ENCODE measurements around the gene HEXD.

Gene HEXD

DNA sequence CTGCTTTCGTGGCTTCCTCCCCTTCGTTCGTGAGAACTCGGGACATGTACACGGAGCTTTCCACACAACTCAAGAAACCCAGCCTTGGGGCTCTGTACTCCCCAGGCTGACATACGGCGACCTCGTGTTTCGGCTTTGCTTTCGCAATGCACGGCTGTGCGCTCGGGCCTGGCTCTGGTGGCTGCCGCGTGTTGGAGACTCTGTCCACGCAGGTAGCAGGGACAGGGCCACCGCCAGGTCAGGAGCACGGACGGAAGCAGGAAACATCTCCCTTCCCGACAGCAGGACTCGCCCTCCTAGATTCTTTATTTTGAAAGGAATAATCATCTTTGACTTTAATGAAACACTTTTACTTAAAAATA lies 29.2 kb upstream of the HEXD start:
- H3K27ac ChIP-seq (ENCODE audit: low read length): no peak overlapping the region
- no peak overlapping the region for H3K9ac ChIP-seq (ENCODE audit: low read length)
- H3K79me2 ChIP-seq (ENCODE audit: low read length): no peaks in the 10 kb centered on the region
- H3K9me3 ChIP-seq (replicated peaks; ENCODE audit: insufficient read depth, low read length): no peaks in the 10 kb centered on the region
- no peaks in the 10 kb centered on the region for H3F3A ChIP-seq (ENCODE audit: insufficient read depth, low read length)
- no peak overlapping the region for H2AFZ ChIP-seq (ENCODE audit: low read length)
- H3K4me2 ChIP-seq (ENCODE audit: low read depth, low read length): no peak overlapping the region
- no peak for DNase-seq
- TF ChIP-seq EZH2phosphoT487 (IDR thresholded peaks at IDR 0.05; ENCODE audit: low read length) (no peak), EZH2 (optimal IDR thresholded peaks at IDR 0.05; ENCODE audit: low read depth, low read length) (no peak)
- TF ChIP-seq, protein P1, sequence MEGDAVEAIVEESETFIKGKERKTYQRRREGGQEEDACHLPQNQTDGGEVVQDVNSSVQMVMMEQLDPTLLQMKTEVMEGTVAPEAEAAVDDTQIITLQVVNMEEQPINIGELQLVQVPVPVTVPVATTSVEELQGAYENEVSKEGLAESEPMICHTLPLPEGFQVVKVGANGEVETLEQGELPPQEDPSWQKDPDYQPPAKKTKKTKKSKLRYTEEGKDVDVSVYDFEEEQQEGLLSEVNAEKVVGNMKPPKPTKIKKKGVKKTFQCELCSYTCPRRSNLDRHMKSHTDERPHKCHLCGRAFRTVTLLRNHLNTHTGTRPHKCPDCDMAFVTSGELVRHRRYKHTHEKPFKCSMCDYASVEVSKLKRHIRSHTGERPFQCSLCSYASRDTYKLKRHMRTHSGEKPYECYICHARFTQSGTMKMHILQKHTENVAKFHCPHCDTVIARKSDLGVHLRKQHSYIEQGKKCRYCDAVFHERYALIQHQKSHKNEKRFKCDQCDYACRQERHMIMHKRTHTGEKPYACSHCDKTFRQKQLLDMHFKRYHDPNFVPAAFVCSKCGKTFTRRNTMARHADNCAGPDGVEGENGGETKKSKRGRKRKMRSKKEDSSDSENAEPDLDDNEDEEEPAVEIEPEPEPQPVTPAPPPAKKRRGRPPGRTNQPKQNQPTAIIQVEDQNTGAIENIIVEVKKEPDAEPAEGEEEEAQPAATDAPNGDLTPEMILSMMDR (IDR thresholded peaks at IDR 0.05; ENCODE audit: low read length): no peak
- H3K9me2 ChIP-seq (replicated peaks; ENCODE audit: insufficient read depth, low read length): no peaks in the 10 kb centered on the region
- no peaks in the 10 kb centered on the region for H3K27me3 ChIP-seq (replicated peaks; ENCODE audit: insufficient read depth, low read length)
- H3K36me3 ChIP-seq (replicated peaks; ENCODE audit: insufficient read depth, low read length): no peaks in the 10 kb centered on the region
- H4K20me1 ChIP-seq (ENCODE audit: insufficient read depth, low read length): no peaks in the 10 kb centered on the region
- no peak overlapping the region for H3K4me3 ChIP-seq (ENCODE audit: low read length)
- H3K4me1 ChIP-seq (ENCODE audit: low read length): no peaks in the 10 kb centered on the region

DNA sequence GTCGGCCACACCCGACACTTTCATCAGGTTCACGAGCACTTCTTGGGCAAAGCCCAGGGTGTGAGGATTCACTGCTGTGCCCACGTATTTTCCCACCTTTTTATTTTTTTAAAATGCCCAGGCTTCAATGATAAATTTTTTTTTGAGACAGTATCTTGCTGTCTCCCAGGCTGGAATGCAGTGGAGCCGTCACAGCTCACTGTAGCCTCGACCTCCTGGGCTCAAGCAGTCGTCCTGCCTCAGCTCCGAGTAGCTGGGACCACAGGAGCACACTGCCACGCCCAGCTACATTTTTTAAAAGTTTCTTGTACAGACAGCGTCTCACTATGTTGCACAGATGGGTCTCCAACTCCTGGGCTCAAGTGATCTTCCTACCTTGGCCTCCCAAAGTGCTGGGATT lies 28.8 kb upstream of the HEXD start:
- no peaks in the 10 kb centered on the region for H3K27me3 ChIP-seq (replicated peaks; ENCODE audit: insufficient read depth, low read length)
- H3K36me3 ChIP-seq (replicated peaks; ENCODE audit: insufficient read depth, low read length): no peaks in the 10 kb centered on the region
- no peaks in the 10 kb centered on the region for H3F3A ChIP-seq (ENCODE audit: insufficient read depth, low read length)
- no peak for DNase-seq
- H3K27ac ChIP-seq (ENCODE audit: low read length): no peak overlapping the region
- H3K4me1 ChIP-seq (ENCODE audit: low read length): no peaks in the 10 kb centered on the region
- H3K4me3 ChIP-seq (ENCODE audit: low read length): no peak overlapping the region
- no peak overlapping the region for H3K9ac ChIP-seq (ENCODE audit: low read length)
- H3K79me2 ChIP-seq (ENCODE audit: low read length): no peaks in the 10 kb centered on the region
- no peaks in the 10 kb centered on the region for H3K9me3 ChIP-seq (replicated peaks; ENCODE audit: insufficient read depth, low read length)
- H4K20me1 ChIP-seq (ENCODE audit: insufficient read depth, low read length): no peaks in the 10 kb centered on the region
- no peaks in the 10 kb centered on the region for H3K9me2 ChIP-seq (replicated peaks; ENCODE audit: insufficient read depth, low read length)
- H2AFZ ChIP-seq (ENCODE audit: low read length): no peak overlapping the region
- no peak overlapping the region for H3K4me2 ChIP-seq (ENCODE audit: low read depth, low read length)
- TF ChIP-seq EZH2 (optimal IDR thresholded peaks at IDR 0.05; ENCODE audit: low read depth, low read length): no peak
- no peak for TF ChIP-seq EZH2phosphoT487 (IDR thresholded peaks at IDR 0.05; ENCODE audit: low read length)

DNA sequence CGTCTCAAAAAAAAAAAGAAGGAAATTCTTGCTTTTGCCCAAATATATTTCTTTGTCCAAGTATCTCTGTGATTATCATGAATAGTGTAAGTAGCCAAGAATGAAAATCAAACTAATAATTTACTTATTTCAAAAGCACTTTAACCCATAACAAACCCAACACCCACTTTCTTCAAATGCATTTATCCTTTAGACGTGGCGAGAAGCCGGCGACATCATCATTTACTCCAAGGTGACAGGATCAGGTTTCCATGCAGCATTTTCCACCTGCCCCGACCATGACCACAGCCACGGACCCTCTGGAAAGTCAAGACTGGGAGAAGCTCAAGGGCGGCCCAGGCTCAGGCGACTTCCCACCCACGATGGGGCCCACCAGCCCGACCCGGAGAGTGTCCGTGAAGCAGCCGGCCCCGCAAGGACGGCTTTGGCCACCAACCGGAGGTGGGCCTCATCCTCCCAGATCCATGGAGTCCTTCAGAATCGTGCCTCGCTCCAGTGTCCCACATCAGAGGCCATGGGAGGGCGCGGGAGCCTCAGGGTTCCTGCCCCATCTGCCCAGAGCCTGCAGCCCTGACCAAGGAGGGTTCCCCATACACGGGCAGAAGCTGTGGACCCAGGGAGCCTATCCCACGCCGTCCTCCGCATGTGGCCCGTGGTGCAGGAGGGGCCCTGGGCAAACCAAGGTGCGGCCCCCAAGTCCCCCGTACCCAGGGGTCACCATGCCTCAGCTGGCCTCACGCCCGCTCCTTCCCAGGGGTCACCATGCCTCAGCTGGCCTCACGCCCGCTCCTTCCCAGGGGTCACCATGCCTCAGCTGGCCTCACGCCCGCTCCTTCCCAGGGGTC lies 27.9 kb upstream of the HEXD start:
- no peaks in the 10 kb centered on the region for H3K9me3 ChIP-seq (replicated peaks; ENCODE audit: insufficient read depth, low read length)
- H3K4me3 ChIP-seq (ENCODE audit: low read length): no peak overlapping the region
- no peaks in the 10 kb centered on the region for H3K79me2 ChIP-seq (ENCODE audit: low read length)
- DNase-seq: no peak
- H4K20me1 ChIP-seq (ENCODE audit: insufficient read depth, low read length): no peaks in the 10 kb centered on the region
- H2AFZ ChIP-seq (ENCODE audit: low read length): no peak overlapping the region
- H3K9ac ChIP-seq (ENCODE audit: low read length): no peak overlapping the region
- H3F3A ChIP-seq (ENCODE audit: insufficient read depth, low read length): no peaks in the 10 kb centered on the region
- no peaks in the 10 kb centered on the region for H3K36me3 ChIP-seq (replicated peaks; ENCODE audit: insufficient read depth, low read length)
- H3K9me2 ChIP-seq (replicated peaks; ENCODE audit: insufficient read depth, low read length): no peaks in the 10 kb centered on the region
- TF ChIP-seq EZH2phosphoT487 (IDR thresholded peaks at IDR 0.05; ENCODE audit: low read length) (no peak), EZH2 (optimal IDR thresholded peaks at IDR 0.05; ENCODE audit: low read depth, low read length) (no peak)
- TF ChIP-seq, protein P1 (IDR thresholded peaks at IDR 0.05; ENCODE audit: low read length): no peak
- H3K27me3 ChIP-seq (replicated peaks; ENCODE audit: insufficient read depth, low read length): no peaks in the 10 kb centered on the region
- no peak overlapping the region for H3K4me2 ChIP-seq (ENCODE audit: low read depth, low read length)
- H3K4me1 ChIP-seq (ENCODE audit: low read length): no peaks in the 10 kb centered on the region
- H3K27ac ChIP-seq (ENCODE audit: low read length): no peak overlapping the region

DNA sequence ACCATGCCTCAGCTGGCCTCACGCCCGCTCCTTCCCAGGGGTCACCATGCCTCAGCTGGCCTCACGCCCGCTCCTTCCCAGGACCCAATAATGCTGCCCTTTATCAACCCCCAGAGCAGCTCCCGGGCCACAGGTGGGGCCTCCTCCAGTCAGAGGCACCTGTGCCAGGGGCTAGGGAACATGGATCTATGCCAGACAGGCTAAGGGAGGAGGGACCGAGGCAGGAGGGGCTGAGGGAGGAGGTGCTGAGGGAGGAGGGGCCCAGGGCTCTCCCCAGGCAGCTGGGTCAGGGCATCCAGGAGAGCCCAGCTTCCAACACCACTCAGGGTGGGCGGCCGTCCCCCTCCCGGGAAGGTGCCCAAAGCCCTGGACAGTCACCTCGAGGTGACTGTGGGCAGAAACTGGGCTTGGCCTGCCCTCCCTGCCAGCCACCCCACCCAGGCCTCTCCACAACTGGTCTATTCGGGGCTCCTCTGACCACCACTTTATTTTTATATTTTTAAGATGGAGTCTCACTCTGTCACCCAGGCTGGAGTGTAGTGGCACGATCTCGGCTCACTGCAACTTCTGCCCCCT lies 27.2 kb upstream of the HEXD start:
- Histone ChIP-seq H3K9ac (ENCODE audit: low read length) (no peak overlapping the region), H3K79me2 (ENCODE audit: low read length) (no peaks in the 10 kb centered on the region), H3K9me3 (replicated peaks; ENCODE audit: insufficient read depth, low read length) (no peaks in the 10 kb centered on the region), H3K4me3 (ENCODE audit: low read length) (no peak overlapping the region), H3K4me2 (ENCODE audit: low read depth, low read length) (no peak overlapping the region), H3K36me3 (replicated peaks; ENCODE audit: insufficient read depth, low read length) (no peaks in the 10 kb centered on the region), H3K9me2 (replicated peaks; ENCODE audit: insufficient read depth, low read length) (no peaks in the 10 kb centered on the region), H3K27me3 (replicated peaks; ENCODE audit: insufficient read depth, low read length) (no peaks in the 10 kb centered on the region), H2AFZ (ENCODE audit: low read length) (no peak overlapping the region), H3K27ac (ENCODE audit: low read length) (no peak overlapping the region), H3F3A (ENCODE audit: insufficient read depth, low read length) (no peaks in the 10 kb centered on the region), H3K4me1 (ENCODE audit: low read length) (no peaks in the 10 kb centered on the region), H4K20me1 (ENCODE audit: insufficient read depth, low read length) (no peaks in the 10 kb centered on the region)
- DNase-seq: no peak
- TF ChIP-seq EZH2phosphoT487 (IDR thresholded peaks at IDR 0.05; ENCODE audit: low read length) (no peak), EZH2 (optimal IDR thresholded peaks at IDR 0.05; ENCODE audit: low read depth, low read length) (no peak)
- TF ChIP-seq, protein P1 (IDR thresholded peaks at IDR 0.05; ENCODE audit: low read length): no peak
